GM19395 (cell line): ENCODE data around the gene OR8J1.
"Not testable (repeated sequence)": the region's sequence is repeated elsewhere in the genome, so short reads cannot be mapped to it uniquely, and the experiment has no call there.

Source experiments
- ATAC-seq: cut with Tn5 transposase; IDR thresholded peaks from one replicate; pipeline ENCODE4 v1.9.1; 2021; ENCODE audit warnings: mild to moderate bottlenecking, moderate library complexity; ENCODE audit not compliant: unreplicated experiment

The OR8J1 gene

GRCh38 chr11:56353991-56354390 lies at the start of gene OR8J1:
Gene OR8J1 (plus strand): TSS chr11:56354291. CDS start chr11:56360247, 5,956 bp downstream.
- ATAC-seq, result no peak

GRCh38 chr11:56307836-56308235 lies 46.3 kb upstream of the OR8J1 start:
- ATAC-seq, result no peak

GRCh38 chr11:56314844-56315243 lies 39.2 kb upstream of the OR8J1 start, which contains the start of gene OR8K3:
Gene OR8K3 (plus strand): TSS chr11:56315144. CDS start chr11:56318307, 3,163 bp downstream.
- no peak for ATAC-seq

- ATAC-seq, result no peak
These were observed 22.1 kb upstream of the OR8J1 start for GRCh38 chr11:56331861-56332491.

- no peak for ATAC-seq
These were observed 20.9 kb upstream of the OR8J1 start for GRCh38 chr11:56333156-56333555.

- no peak for ATAC-seq
These were observed 13.8 kb upstream of the OR8J1 start for GRCh38 chr11:56340289-56340688.

GRCh38 chr11:56345739-56346138 lies 8.4 kb upstream of the OR8J1 start, which contains the start of gene OR8K1:
Gene OR8K1 (plus strand): TSS chr11:56346039. CDS start chr11:56346039, 0 bp downstream.
- ATAC-seq, result no peak

GRCh38 chr11:56375324-56375723 lies 21.2 kb downstream of the OR8J1 start, which contains the start of gene OR8U1:
Gene OR8U1 (plus strand): TSS chr11:56375624. CDS start chr11:56375624, 0 bp downstream.
- ATAC-seq, result no peak

- no peak for ATAC-seq
These were observed 26.0 kb downstream of the OR8J1 start for GRCh38 chr11:56380120-56380519.

GRCh38 chr11:56394381-56394780 lies 40.3 kb downstream of the OR8J1 start:
- no peak for ATAC-seq

- no peak for ATAC-seq
These were observed 42.0 kb downstream of the OR8J1 start for GRCh38 chr11:56396047-56396446.

GRCh38 chr11:56401858-56402461 lies 47.9 kb downstream of the OR8J1 start:
- not testable (repeated sequence) for ATAC-seq

GRCh38 chr11:56404393-56404792 lies 50.3 kb downstream of the OR8J1 start:
- no peak for ATAC-seq

GRCh38 chr11:56410801-56411200 lies 56.7 kb downstream of the OR8J1 start:
- ATAC-seq, result no peak
